HG02763 (cell line): ENCODE data around the gene ATXN2L.
A peak's percentile ranks its signal among the peaks of the same experiment; 100 is the strongest.
"Not testable (repeated sequence)": the region's sequence is repeated elsewhere in the genome, so short reads cannot be mapped to it uniquely, and the experiment has no call there.

ENCODE experiments used
- ATAC-seq: cut with Tn5 transposase; IDR thresholded peaks from one replicate; pipeline ENCODE4 v1.9.1; 2021; ENCODE audit warnings: mild to moderate bottlenecking, moderate library complexity; ENCODE audit not compliant: unreplicated experiment

Gene ATXN2L

GRCh38 chr16:28822520-28823290 is at the start of gene ATXN2L:
ATXN2L (plus strand) TSS chr16:28822999; CDS start chr16:28823260, 261 bp downstream.
- ATAC-seq, result peak; percentile 40

GRCh38 chr16:28781697-28782096 is 41.1 kb upstream of the ATXN2L start:
- ATAC-seq, result not testable (repeated sequence)

- ATAC-seq, result not testable (repeated sequence)
Measured at GRCh38 chr16:28782357-28782756, 40.4 kb upstream of the ATXN2L start.

GRCh38 chr16:28802235-28803019 is 20.4 kb upstream of the ATXN2L start:
- ATAC-seq, result peak; percentile 68

- ATAC-seq, result not testable (repeated sequence)
Measured at GRCh38 chr16:28807445-28808120, 15.2 kb upstream of the ATXN2L start.

GRCh38 chr16:28820016-28820415 is 2.8 kb upstream of the ATXN2L start:
- ATAC-seq, result no peak

- ATAC-seq, result not testable (repeated sequence)
Measured at GRCh38 chr16:28820546-28820945, 2.3 kb upstream of the ATXN2L start.

GRCh38 chr16:28821874-28822519 is 802 bp upstream of the ATXN2L start:
- no peak for ATAC-seq

GRCh38 chr16:28823291-28823872 is 583 bp downstream of the ATXN2L start:
- ATAC-seq, result peak; percentile 19

- ATAC-seq, result peak; percentile 65
Measured at GRCh38 chr16:28823873-28824716, 1.3 kb downstream of the ATXN2L start.

- ATAC-seq, result no peak
Measured at GRCh38 chr16:28824717-28824973, 1.8 kb downstream of the ATXN2L start.

- no peak for ATAC-seq
Measured at GRCh38 chr16:28826141-28826540, 3.3 kb downstream of the ATXN2L start.

GRCh38 chr16:28829747-28830146 is 6.9 kb downstream of the ATXN2L start:
- no peak for ATAC-seq

- no peak for ATAC-seq
Measured at GRCh38 chr16:28830531-28830930, 7.7 kb downstream of the ATXN2L start.

- ATAC-seq, result no peak
Measured at GRCh38 chr16:28834349-28834748, 11.6 kb downstream of the ATXN2L start.

- ATAC-seq, result no peak
Measured at GRCh38 chr16:28834873-28835863, 12.4 kb downstream of the ATXN2L start.

GRCh38 chr16:28835864-28836760 is 13.3 kb downstream of the ATXN2L start:
- no peak for ATAC-seq

- ATAC-seq, result no peak
Measured at GRCh38 chr16:28836761-28837064, 13.9 kb downstream of the ATXN2L start.
